Measurements from ENCODE around the gene HSD17B1. TPM values are rescaled to one million over a fixed set of nuclear protein-coding genes. Genes with fewer than 3 reads are reported as not detected.

The HSD17B1 gene
- polyA plus RNA-seq, 1 donor from 2014 or later, result 1.0 TPM

GRCh38 chr17:42578282-42578869, 25.7 kb downstream of the HSD17B1 start:
- Histone ChIP-seq H3F3A (ENCODE audit: insufficient read depth, low read length, poor library complexity, severe bottlenecking) (no peaks in the 10 kb centered on the region), H3K27ac (ENCODE audit: low read length) (peak overlapping the region; percentile 60), H3K9me2 (ENCODE audit: insufficient read depth, low read length) (no peaks in the 10 kb centered on the region), H3K9ac (ENCODE audit: low read length) (peak overlapping the region; percentile 73), H3K4me2 (ENCODE audit: low read length) (peak overlapping the region; percentile 98), H3K79me2 (replicated peaks; ENCODE audit: insufficient read depth, low read length) (peaks cover 12% of the 10 kb centered on the region), H3K4me3 (ENCODE audit: low read length) (peak overlapping the region; percentile 93), H3K36me3 (ENCODE audit: insufficient read depth, low read length) (no peaks in the 10 kb centered on the region), H2AFZ (ENCODE audit: low read depth, low read length) (no peak overlapping the region), H4K20me1 (ENCODE audit: insufficient read depth) (no peaks in the 10 kb centered on the region), H3K9me3 (ENCODE audit: low read length) (no peaks in the 10 kb centered on the region), H3K27me3 (ENCODE audit: insufficient read depth, low read depth, low read length) (no peaks in the 10 kb centered on the region)
- TF ChIP-seq RAD21 (conservative IDR thresholded peaks at IDR 0.05) (peak; percentile 75), SMC3 (conservative IDR thresholded peaks at IDR 0.05; ENCODE audit: poor library complexity) (peak; percentile 68), CTCF (IDR thresholded peaks at IDR 0.05; ENCODE audit: poor library complexity, severe bottlenecking) (peak; percentile 77), TAF1 (IDR thresholded peaks at IDR 0.05; ENCODE audit: low read depth) (no peak)

- H3F3A ChIP-seq (ENCODE audit: insufficient read depth, low read length, poor library complexity, severe bottlenecking), result no peaks in the 10 kb centered on the region
- no peak overlapping the region for H2AFZ ChIP-seq (ENCODE audit: low read depth, low read length)
- H3K36me3 ChIP-seq (ENCODE audit: insufficient read depth, low read length), result no peaks in the 10 kb centered on the region
Measured at GRCh38 chr17:42579794-42580551, 27.2 kb downstream of the HSD17B1 start.

More at GRCh38 chr17:42579794-42580551, 27.2 kb downstream of the HSD17B1 start:
- Histone ChIP-seq H3K9ac (ENCODE audit: low read length) (no peak overlapping the region), H3K4me3 (ENCODE audit: low read length) (no peak overlapping the region), H3K4me2 (ENCODE audit: low read length) (no peak overlapping the region), H3K79me2 (replicated peaks; ENCODE audit: insufficient read depth, low read length) (peaks cover 12% of the 10 kb centered on the region), H3K27me3 (ENCODE audit: insufficient read depth, low read depth, low read length) (no peaks in the 10 kb centered on the region), H3K9me3 (ENCODE audit: low read length) (no peaks in the 10 kb centered on the region), H3K27ac (ENCODE audit: low read length) (no peak overlapping the region), H4K20me1 (ENCODE audit: insufficient read depth) (no peaks in the 10 kb centered on the region), H3K9me2 (ENCODE audit: insufficient read depth, low read length) (no peaks in the 10 kb centered on the region)
- no peak for TF ChIP-seq RAD21 (conservative IDR thresholded peaks at IDR 0.05)
- no peak for TF ChIP-seq SMC3 (conservative IDR thresholded peaks at IDR 0.05; ENCODE audit: poor library complexity)
- no peak for TF ChIP-seq REST (IDR thresholded peaks at IDR 0.05; ENCODE audit: borderline replicate concordance)
- no peak for TF ChIP-seq EZH2 (IDR thresholded peaks at IDR 0.05; ENCODE audit: borderline replicate concordance, insufficient read depth, low read length, poor library complexity, severe bottlenecking)
- TF ChIP-seq EP300 (conservative IDR thresholded peaks at IDR 0.05; ENCODE audit: poor library complexity, severe bottlenecking), result no peak

Measured in neural cell (in vitro differentiated cells).